ENCODE data around the gene AMACR. TPM values are rescaled to one million over a fixed set of nuclear protein-coding genes. Genes with fewer than 3 reads are reported as not detected.

AMACR gene
- total RNA-seq, 2 experiments from 2014 or later = 4.5 to 5.0 TPM

- no peak overlapping the region for H3K4me2 ChIP-seq (ENCODE audit: low read length)
- no peak overlapping the region for H3K4me3 ChIP-seq (ENCODE audit: low read depth, low read length, poor library complexity, severe bottlenecking)
- H3K27ac ChIP-seq (ENCODE audit: low read depth, low read length, poor library complexity, severe bottlenecking) = no peak overlapping the region
- no peak for DNase-seq (ENCODE audit: low spot score)
- TF ChIP-seq EZH2phosphoT487 (IDR thresholded peaks at IDR 0.05; ENCODE audit: borderline replicate concordance, low read depth, low read length) (no peak), CTCF (conservative IDR thresholded peaks at IDR 0.05; ENCODE audit: low read length) (no peak)
- H3K9me3 ChIP-seq (ENCODE audit: low read length) = no peaks in the 10 kb centered on the region
- H4K20me1 ChIP-seq (ENCODE audit: insufficient read depth, low read length) = no peaks in the 10 kb centered on the region
- no peaks in the 10 kb centered on the region for H3K79me2 ChIP-seq (ENCODE audit: insufficient read depth, low read depth, low read length)
- H3K4me1 ChIP-seq (ENCODE audit: insufficient read depth, low read length, poor library complexity, severe bottlenecking) = no peaks in the 10 kb centered on the region
- ChIA-PET POLR2A (interaction anchor here (0.7 kb wide), 1 partner anchor 20 kb away, joined by 3 read pairs; no protein-coding TSS in a partner anchor), CTCF (ENCODE audit: unreplicated experiment) (no interaction called here)
- no peaks in the 10 kb centered on the region for H3K9me2 ChIP-seq (ENCODE audit: insufficient read depth, low read length)
- intact Hi-C loops (cut with micrococcal nuclease; ENCODE audit: unreplicated experiment) = no loop called here
- no peaks in the 10 kb centered on the region for H3K36me3 ChIP-seq (ENCODE audit: insufficient read depth, low read length)
- no peak overlapping the region for H2AFZ ChIP-seq (ENCODE audit: low read length)
- BruUV-seq (replicated peaks) = no TSS peak
Measured at GRCh38 chr5:33944543-33945132, 63.2 kb downstream of the AMACR start.

GRCh38 chr5:33941090-33941489, 66.8 kb downstream of the AMACR start:
- intact Hi-C loops (cut with micrococcal nuclease; ENCODE audit: unreplicated experiment) = no loop called here
- BruUV-seq (replicated peaks) = no TSS peak
- CTCF ChIA-PET (ENCODE audit: unreplicated experiment) = no interaction called here

More at GRCh38 chr5:33941090-33941489, 66.8 kb downstream of the AMACR start:
- no peak overlapping the region for H3K27ac ChIP-seq (ENCODE audit: low read depth, low read length, poor library complexity, severe bottlenecking)
- H3K36me3 ChIP-seq (ENCODE audit: insufficient read depth, low read length) = no peaks in the 10 kb centered on the region
- POLR2A ChIA-PET = no interaction called here
- no peak for DNase-seq (ENCODE audit: low spot score)
- H3K9me3 ChIP-seq (ENCODE audit: low read length) = no peaks in the 10 kb centered on the region
- TF ChIP-seq EZH2phosphoT487 (IDR thresholded peaks at IDR 0.05; ENCODE audit: borderline replicate concordance, low read depth, low read length) (no peak), CTCF (conservative IDR thresholded peaks at IDR 0.05; ENCODE audit: low read length) (no peak)
- no peaks in the 10 kb centered on the region for H3K9me2 ChIP-seq (ENCODE audit: insufficient read depth, low read length)
- H4K20me1 ChIP-seq (ENCODE audit: insufficient read depth, low read length) = no peaks in the 10 kb centered on the region
- H2AFZ ChIP-seq (ENCODE audit: low read length) = no peak overlapping the region
- H3K79me2 ChIP-seq (ENCODE audit: insufficient read depth, low read depth, low read length) = no peaks in the 10 kb centered on the region
- no peak overlapping the region for H3K4me3 ChIP-seq (ENCODE audit: low read depth, low read length, poor library complexity, severe bottlenecking)
- no peaks in the 10 kb centered on the region for H3K4me1 ChIP-seq (ENCODE audit: insufficient read depth, low read length, poor library complexity, severe bottlenecking)
- no peak overlapping the region for H3K4me2 ChIP-seq (ENCODE audit: low read length)

Data from OCI-LY7 (cell line).